ENCODE measurements around the gene CLTA.

DNA sequence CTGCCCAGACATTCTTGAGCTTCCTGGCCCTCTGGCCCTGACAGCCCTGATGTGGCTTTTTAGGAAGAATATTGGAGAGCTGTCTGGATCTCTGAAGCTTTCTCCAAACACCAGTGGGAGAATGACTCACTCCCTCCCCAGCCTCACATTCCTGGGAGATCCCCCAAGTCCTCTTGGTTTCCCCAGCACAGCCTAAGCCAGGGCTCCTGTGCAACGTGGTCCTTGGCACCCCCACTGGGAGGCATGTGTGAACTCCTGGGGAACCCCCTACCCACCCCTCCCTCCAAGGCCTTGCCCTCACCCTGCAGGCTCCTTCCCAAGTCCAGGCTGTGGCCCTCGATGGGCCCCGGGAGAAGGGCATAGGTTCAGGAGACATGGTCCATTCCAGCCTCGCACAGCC is 41.5 kb upstream of the CLTA start:
- TF ChIP-seq JUN (IDR thresholded peaks at IDR 0.05; ENCODE audit: low read depth, low read length), result no peak
- TF ChIP-seq ZNF274 (IDR thresholded peaks at IDR 0.05; ENCODE audit: borderline replicate concordance, extremely low read depth, low read length), result no peak
- TF ChIP-seq, protein P1, sequence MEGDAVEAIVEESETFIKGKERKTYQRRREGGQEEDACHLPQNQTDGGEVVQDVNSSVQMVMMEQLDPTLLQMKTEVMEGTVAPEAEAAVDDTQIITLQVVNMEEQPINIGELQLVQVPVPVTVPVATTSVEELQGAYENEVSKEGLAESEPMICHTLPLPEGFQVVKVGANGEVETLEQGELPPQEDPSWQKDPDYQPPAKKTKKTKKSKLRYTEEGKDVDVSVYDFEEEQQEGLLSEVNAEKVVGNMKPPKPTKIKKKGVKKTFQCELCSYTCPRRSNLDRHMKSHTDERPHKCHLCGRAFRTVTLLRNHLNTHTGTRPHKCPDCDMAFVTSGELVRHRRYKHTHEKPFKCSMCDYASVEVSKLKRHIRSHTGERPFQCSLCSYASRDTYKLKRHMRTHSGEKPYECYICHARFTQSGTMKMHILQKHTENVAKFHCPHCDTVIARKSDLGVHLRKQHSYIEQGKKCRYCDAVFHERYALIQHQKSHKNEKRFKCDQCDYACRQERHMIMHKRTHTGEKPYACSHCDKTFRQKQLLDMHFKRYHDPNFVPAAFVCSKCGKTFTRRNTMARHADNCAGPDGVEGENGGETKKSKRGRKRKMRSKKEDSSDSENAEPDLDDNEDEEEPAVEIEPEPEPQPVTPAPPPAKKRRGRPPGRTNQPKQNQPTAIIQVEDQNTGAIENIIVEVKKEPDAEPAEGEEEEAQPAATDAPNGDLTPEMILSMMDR (IDR thresholded peaks at IDR 0.05; ENCODE audit: control extremely low read depth in 1 of 3, insufficient read depth in 1 of 3, low read depth in 1 of 3, low read length in 3 of 3), result no peak
- TF ChIP-seq NRF1 (IDR thresholded peaks at IDR 0.05; ENCODE audit: low read depth, low read length), result no peak
- no peak for TF ChIP-seq SP2 (IDR thresholded peaks at IDR 0.05; ENCODE audit: low read length)

Measured in H1 (cell line).